MM.1S (cell line): ENCODE measurements around the gene TNKS2.

ENCODE experiments used
- DNase-seq: peaks from one replicate; pipeline ENCODE4 v3.0.0-alpha.2; 2015
- H2AFZ ChIP-seq: fragments of 300-600 bp; sonication (generic); 2 replicates; pipeline ENCODE4 v1.6.0; 2016; ENCODE audit warnings: antibody characterized with exemption, low read length
- H3F3A ChIP-seq: fragments of 300-600 bp; sonication (generic); 2 replicates; pipeline ENCODE4 v1.6.1; 2016; ENCODE audit warnings: mild to moderate bottlenecking, antibody characterized with exemption, low read length, moderate library complexity, mixed read lengths; ENCODE audit not compliant: insufficient read depth
- H3K27ac ChIP-seq: fragments of 300-600 bp; sonication (generic); 2 replicates; pipeline ENCODE4 v1.5.1; 2016; ENCODE audit warnings: mild to moderate bottlenecking, low read length
- H3K27me3 ChIP-seq: fragments of 300-600 bp; sonication (generic); replicated peaks from 2 replicates; pipeline ENCODE4 v1.6.0; 2016; ENCODE audit warnings: low read length; ENCODE audit not compliant: insufficient read depth
- H3K36me3 ChIP-seq: fragments of 300-600 bp; sonication (generic); replicated peaks from 2 replicates; pipeline ENCODE4 v1.6.1; 2016; ENCODE audit warnings: mild to moderate bottlenecking, low read length, mixed read lengths; ENCODE audit not compliant: insufficient read depth
- H3K4me1 ChIP-seq: fragments of 300-600 bp; sonication (generic); 2 replicates; pipeline ENCODE4 v1.6.1; 2016; ENCODE audit warnings: low read length, mixed read lengths
- H3K4me2 ChIP-seq: fragments of 300-600 bp; sonication (generic); 2 replicates; pipeline ENCODE4 v1.6.0; 2016; ENCODE audit warnings: low read depth, low read length
- H3K4me3 ChIP-seq: fragments of 300-600 bp; sonication (generic); 2 replicates; pipeline ENCODE4 v1.5.1; 2016; ENCODE audit warnings: low read length, mixed read lengths
- H3K79me2 ChIP-seq: fragments of 300-600 bp; sonication (generic); 2 replicates; pipeline ENCODE4 v1.6.1; 2016; ENCODE audit warnings: mixed run types, low read length, mixed read lengths
- H3K9ac ChIP-seq: fragments of 300-600 bp; sonication (generic); 2 replicates; pipeline ENCODE4 v1.6.1; 2016; ENCODE audit warnings: low read length, mixed read lengths
- H3K9me2 ChIP-seq: fragments of 300-600 bp; sonication (generic); replicated peaks from 2 replicates; pipeline ENCODE4 v1.6.1; 2016; ENCODE audit warnings: mild to moderate bottlenecking, low read length, mixed read lengths; ENCODE audit not compliant: insufficient read depth
- H3K9me3 ChIP-seq: fragments of 300-600 bp; sonication (generic); replicated peaks from 2 replicates; pipeline ENCODE4 v1.6.1; 2016; ENCODE audit warnings: mild to moderate bottlenecking, low read length, mixed read lengths; ENCODE audit not compliant: insufficient read depth
- H4K20me1 ChIP-seq: fragments of 300-600 bp; sonication (generic); 2 replicates; pipeline ENCODE4 v1.6.1; 2016; ENCODE audit warnings: mild to moderate bottlenecking, low read length, moderate library complexity, mixed read lengths; ENCODE audit not compliant: insufficient read depth
- EZH2 ChIP-seq: fragments of 300-600 bp; sonication (generic); optimal IDR thresholded peaks from 2 replicates; pipeline ENCODE3; 2017; ENCODE audit warnings: low read depth, mild to moderate bottlenecking, antibody characterized with exemption, low read length, mixed read lengths
- EZH2phosphoT487 ChIP-seq: fragments of 300-600 bp; sonication (generic); IDR thresholded peaks from 2 replicates; pipeline ENCODE4 v1.6.1; 2018; ENCODE audit warnings: antibody characterized with exemption, low read length
- TF ChIP-seq, protein P1 (sequence below): fragments of 300-600 bp; sonication (generic); IDR thresholded peaks from 2 replicates; pipeline ENCODE4 v1.5.1; 2016; ENCODE audit warnings: antibody characterized with exemption, low read length, mixed read lengths

The TNKS2 gene

GRCh38 chr10:91797048-91797690 lies 1.1 kb upstream of the TNKS2 start:
- Histone ChIP-seq H3K4me1 (peaks cover 11% of the 10 kb centered on the region), H3K36me3 (no peaks in the 10 kb centered on the region), H3K79me2 (peaks cover 45% of the 10 kb centered on the region), H3K9ac (peak overlapping the region; percentile 80), H3K27me3 (no peaks in the 10 kb centered on the region), H3K4me3 (peak overlapping the region; percentile 89), H2AFZ (peak overlapping the region; percentile 85), H3F3A (peaks cover 29% of the 10 kb centered on the region), H3K9me3 (no peaks in the 10 kb centered on the region), H3K4me2 (peak overlapping the region; percentile 95), H3K9me2 (no peaks in the 10 kb centered on the region), H3K27ac (peak overlapping the region; percentile 86; the same call in 1 of the 2 replicates), H4K20me1 (peaks cover 11% of the 10 kb centered on the region; the same call in 1 of the 2 replicates)
- TF ChIP-seq, protein P1, sequence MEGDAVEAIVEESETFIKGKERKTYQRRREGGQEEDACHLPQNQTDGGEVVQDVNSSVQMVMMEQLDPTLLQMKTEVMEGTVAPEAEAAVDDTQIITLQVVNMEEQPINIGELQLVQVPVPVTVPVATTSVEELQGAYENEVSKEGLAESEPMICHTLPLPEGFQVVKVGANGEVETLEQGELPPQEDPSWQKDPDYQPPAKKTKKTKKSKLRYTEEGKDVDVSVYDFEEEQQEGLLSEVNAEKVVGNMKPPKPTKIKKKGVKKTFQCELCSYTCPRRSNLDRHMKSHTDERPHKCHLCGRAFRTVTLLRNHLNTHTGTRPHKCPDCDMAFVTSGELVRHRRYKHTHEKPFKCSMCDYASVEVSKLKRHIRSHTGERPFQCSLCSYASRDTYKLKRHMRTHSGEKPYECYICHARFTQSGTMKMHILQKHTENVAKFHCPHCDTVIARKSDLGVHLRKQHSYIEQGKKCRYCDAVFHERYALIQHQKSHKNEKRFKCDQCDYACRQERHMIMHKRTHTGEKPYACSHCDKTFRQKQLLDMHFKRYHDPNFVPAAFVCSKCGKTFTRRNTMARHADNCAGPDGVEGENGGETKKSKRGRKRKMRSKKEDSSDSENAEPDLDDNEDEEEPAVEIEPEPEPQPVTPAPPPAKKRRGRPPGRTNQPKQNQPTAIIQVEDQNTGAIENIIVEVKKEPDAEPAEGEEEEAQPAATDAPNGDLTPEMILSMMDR: no peak
- TF ChIP-seq EZH2phosphoT487: no peak
- TF ChIP-seq EZH2: no peak
- DNase-seq: peak; percentile 10

GRCh38 chr10:91798649-91799611 lies 704 bp downstream of the TNKS2 start:
- Histone ChIP-seq H2AFZ (peak overlapping the region; percentile 55), H4K20me1 (peaks cover 11% of the 10 kb centered on the region; the same call in 1 of the 2 replicates), H3K27me3 (no peaks in the 10 kb centered on the region), H3K4me2 (peak overlapping the region; percentile 87), H3K27ac (peak overlapping the region; percentile 86), H3K36me3 (no peaks in the 10 kb centered on the region), H3K79me2 (peaks cover 63% of the 10 kb centered on the region), H3K4me1 (peaks cover 11% of the 10 kb centered on the region), H3F3A (peaks cover 29% of the 10 kb centered on the region), H3K9me2 (no peaks in the 10 kb centered on the region), H3K4me3 (peak overlapping the region; percentile 89), H3K9me3 (no peaks in the 10 kb centered on the region), H3K9ac (peak overlapping the region; percentile 80)
- peak; percentile 61 for DNase-seq
- TF ChIP-seq EZH2 (no peak), EZH2phosphoT487 (no peak)
- TF ChIP-seq, protein P1: no peak

DNA sequence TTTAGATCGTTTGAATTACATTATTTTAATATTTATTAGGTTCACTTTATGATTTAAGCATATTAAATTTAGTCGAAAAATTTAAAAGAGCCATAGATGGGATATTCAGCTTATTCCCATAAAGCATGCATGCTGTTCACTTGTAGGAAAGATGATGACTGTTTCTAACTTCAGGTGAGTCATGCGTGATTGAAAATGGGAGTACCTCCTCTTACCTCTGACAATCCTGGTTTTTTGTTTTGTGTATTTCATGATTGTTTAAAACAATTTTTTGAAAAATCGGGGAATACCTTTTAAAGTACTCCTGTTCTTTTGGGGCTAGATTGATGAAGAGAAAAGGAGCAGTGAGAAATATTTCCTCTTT lies 1.4 kb downstream of the TNKS2 start:
- peak overlapping the region; percentile 80; the same call in 1 of the 2 replicates for H3K9ac ChIP-seq
- no peak for DNase-seq

More for the DNA sequence above, 1.4 kb downstream of the TNKS2 start:
- H3K27ac ChIP-seq: peak overlapping the region; percentile 86; the same call in 1 of the 2 replicates
- no peak overlapping the region for H2AFZ ChIP-seq
- no peak for TF ChIP-seq EZH2
- TF ChIP-seq, protein P1: no peak
- TF ChIP-seq EZH2phosphoT487: no peak
- H3K9me2 ChIP-seq: no peaks in the 10 kb centered on the region
- H3K4me1 ChIP-seq: peaks cover 11% of the 10 kb centered on the region
- peaks cover 70% of the 10 kb centered on the region for H3K79me2 ChIP-seq
- no peaks in the 10 kb centered on the region for H3K27me3 ChIP-seq
- H4K20me1 ChIP-seq: peaks cover 11% of the 10 kb centered on the region; the same call in 1 of the 2 replicates
- peak overlapping the region; percentile 87 for H3K4me2 ChIP-seq
- no peaks in the 10 kb centered on the region for H3K36me3 ChIP-seq
- H3F3A ChIP-seq: peaks cover 29% of the 10 kb centered on the region
- peak overlapping the region; percentile 89 for H3K4me3 ChIP-seq
- no peaks in the 10 kb centered on the region for H3K9me3 ChIP-seq
